LNCaP clone FGC (cell line): Measurements from ENCODE around the gene SLITRK3.

ENCODE experiments used
- DNase-seq: peaks from one replicate; pipeline ENCODE4 v3.0.0-alpha.2; 2011; ENCODE audit warnings: low read depth
- H3K4me3 ChIP-seq: 2 replicates; pipeline ENCODE4 v1.5.1; 2011; ENCODE audit warnings: mild to moderate bottlenecking, low read depth, low read length, control low read depth
- CTCF ChIP-seq: IDR thresholded peaks from 2 replicates; pipeline ENCODE4 v1.5.1; 2012; ENCODE audit warnings: mild to moderate bottlenecking; ENCODE audit not compliant: control insufficient read depth, insufficient read depth; ENCODE audit errors: extremely low read depth

SLITRK3 gene

GRCh38 chr3:165212580-165212979 lies 16.4 kb upstream of the SLITRK3 start:
- TF ChIP-seq CTCF: no peak
- no peak overlapping the region for H3K4me3 ChIP-seq
- no peak for DNase-seq

- H3K4me3 ChIP-seq: no peak overlapping the region
- TF ChIP-seq CTCF: no peak
- no peak for DNase-seq
Measured at GRCh38 chr3:165211721-165212120, 15.5 kb upstream of the SLITRK3 start.

GRCh38 chr3:165210727-165211126 lies 14.5 kb upstream of the SLITRK3 start:
- no peak for TF ChIP-seq CTCF
- no peak for DNase-seq
- H3K4me3 ChIP-seq: no peak overlapping the region

DNA sequence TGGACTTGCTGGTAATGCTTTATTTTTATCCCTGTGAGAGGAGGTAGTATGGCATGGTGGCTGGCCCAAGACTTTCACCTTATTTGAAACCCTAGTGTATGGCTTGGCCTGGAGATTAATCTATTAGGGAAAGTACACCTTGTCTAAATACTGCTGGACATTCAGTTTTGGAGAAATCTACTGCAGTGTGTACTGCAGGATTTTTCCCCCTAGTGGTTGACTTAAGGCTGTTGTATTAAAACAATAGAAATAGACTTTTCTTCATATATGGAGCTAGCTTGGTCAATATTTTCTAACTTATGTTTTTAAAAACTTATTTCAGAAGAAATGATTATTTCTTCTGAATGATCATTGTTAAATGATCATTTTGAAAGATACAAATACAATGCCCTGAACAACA lies 13.9 kb upstream of the SLITRK3 start:
- no peak overlapping the region for H3K4me3 ChIP-seq
- no peak for DNase-seq
- 0 out of 2 replicates have a peak, but pooled peaks have one; percentile 15 for TF ChIP-seq CTCF

GRCh38 chr3:165206454-165207266 lies 10.5 kb upstream of the SLITRK3 start:
- peak; percentile 61 for DNase-seq
- H3K4me3 ChIP-seq: peak overlapping the region; percentile 54

GRCh38 chr3:165204445-165204844 lies 8.3 kb upstream of the SLITRK3 start:
- H3K4me3 ChIP-seq: no peak overlapping the region
- TF ChIP-seq CTCF: no peak
- DNase-seq: no peak

More at GRCh38 chr3:165206454-165207266, 10.5 kb upstream of the SLITRK3 start:
- peak; percentile 95 for TF ChIP-seq CTCF

DNA sequence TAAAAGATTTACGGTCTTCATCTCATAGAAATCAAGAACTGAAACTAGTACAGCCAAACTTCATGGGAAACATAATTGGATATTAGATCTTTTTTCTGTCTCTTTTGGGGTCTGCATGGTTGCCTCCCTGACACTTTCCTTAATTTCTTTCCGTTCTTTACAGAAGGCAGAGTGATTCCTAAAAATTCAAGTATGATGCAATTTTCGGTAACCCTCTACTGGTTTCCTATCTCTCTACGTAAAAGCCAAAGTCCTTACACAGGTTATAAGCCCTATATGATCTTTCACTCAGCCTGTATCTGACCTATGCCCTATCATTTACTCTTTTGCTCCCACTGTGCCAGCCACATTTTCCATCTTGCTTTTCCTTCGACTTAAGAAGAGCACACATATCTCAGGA lies 6.8 kb upstream of the SLITRK3 start:
- no peak overlapping the region for H3K4me3 ChIP-seq
- no peak for TF ChIP-seq CTCF
- DNase-seq: no peak
